HAP-1 (cell line): ENCODE measurements around the gene CPSF6.

Experiments used
- DNase-seq, 2 experiments: peaks; one replicate each; pipeline ENCODE4 v3.0.0-alpha.2; 2016 to 2020; ENCODE audit warnings: low spot score in 2 of 2
- H3K27me3 ChIP-seq: fragments of 250-450 bp; sonication (Bioruptor Pico); 2 replicates; pipeline ENCODE4 v1.5.1; 2020; ENCODE audit warnings: low read depth, mild to moderate bottlenecking, moderate library complexity
- H3K36me3 ChIP-seq: fragments of 250-450 bp; sonication (Bioruptor Pico); replicated peaks from 2 replicates; pipeline ENCODE4 v1.5.1; 2020; ENCODE audit warnings: mild to moderate bottlenecking
- H3K4me1 ChIP-seq: fragments of 250-450 bp; sonication (Bioruptor Pico); 2 replicates; pipeline ENCODE4 v1.5.1; 2020; ENCODE audit warnings: mild to moderate bottlenecking
- H3K4me3 ChIP-seq: fragments of 250-450 bp; sonication (Bioruptor Pico); 2 replicates; pipeline ENCODE4 v1.5.1; 2020; ENCODE audit warnings: mild to moderate bottlenecking, moderate library complexity
- H3K9me3 ChIP-seq: fragments of 250-450 bp; sonication (Bioruptor Pico); 2 replicates; pipeline ENCODE4 v1.5.1; 2020; ENCODE audit warnings: mild to moderate bottlenecking, moderate library complexity
- in situ Hi-C: fragments of 300-500 bp; cut with MboI; formaldehyde crosslinking; loops from 3 replicates; pipeline ENCODE4 v1.14.3; 2020; ENCODE audit warnings: low sequenced_read_pairs, inconsistent platforms, mixed read lengths

CPSF6 gene

GRCh38 chr12:69318225-69318624 is 78.9 kb downstream of the CPSF6 start:
- DNase-seq: no peak
- Histone ChIP-seq H3K9me3 (peaks cover 2% of the 10 kb centered on the region; the same call in 1 of the 2 replicates), H3K4me1 (no peaks in the 10 kb centered on the region), H3K36me3 (no peaks in the 10 kb centered on the region), H3K27me3 (peaks cover 4% of the 10 kb centered on the region), H3K4me3 (no peak overlapping the region)
- in situ Hi-C loops: no loop called here

DNA sequence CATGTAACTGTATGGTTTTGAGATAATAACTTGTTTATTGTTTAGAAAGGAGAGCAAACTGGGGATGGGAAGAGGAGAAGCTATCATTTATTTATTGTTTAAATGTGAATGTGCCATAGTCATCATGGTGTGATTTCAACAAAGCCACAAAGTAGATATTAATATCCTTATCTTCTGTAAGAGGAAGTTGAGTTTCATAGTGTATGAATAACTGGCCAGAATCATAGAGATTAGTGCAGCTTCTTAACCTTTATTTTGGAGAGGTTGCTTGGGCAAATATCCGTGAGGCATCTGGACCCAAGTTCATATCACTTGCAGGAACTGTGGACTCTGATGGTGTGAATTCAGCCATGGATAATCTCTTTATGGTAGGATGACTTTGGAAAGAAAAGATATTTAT is 82.0 kb downstream of the CPSF6 start:
- DNase-seq: no peak
- H3K4me3 ChIP-seq: no peak overlapping the region
- no peaks in the 10 kb centered on the region for H3K36me3 ChIP-seq
- peaks cover 4% of the 10 kb centered on the region for H3K27me3 ChIP-seq
- H3K4me1 ChIP-seq: no peaks in the 10 kb centered on the region
- peaks cover 2% of the 10 kb centered on the region; the same call in 1 of the 2 replicates for H3K9me3 ChIP-seq
- in situ Hi-C loops: no loop called here
